PC-3 (cell line): ENCODE results near the gene AHDC1.

Experiments used
- EZH2 ChIP-seq: fragments of 300-600 bp; sonication (generic); IDR thresholded peaks from one replicate; pipeline ENCODE4 v1.6.1; 2017; ENCODE audit warnings: antibody characterized with exemption, mild to moderate bottlenecking, low read length; ENCODE audit not compliant: unreplicated experiment
- TF ChIP-seq, protein P1 (sequence below): fragments of 300-600 bp; sonication (generic); conservative IDR thresholded peaks from 2 replicates; pipeline ENCODE4 v1.5.1; 2017; ENCODE audit warnings: antibody characterized with exemption, low read depth, mild to moderate bottlenecking, low read length

DNA sequence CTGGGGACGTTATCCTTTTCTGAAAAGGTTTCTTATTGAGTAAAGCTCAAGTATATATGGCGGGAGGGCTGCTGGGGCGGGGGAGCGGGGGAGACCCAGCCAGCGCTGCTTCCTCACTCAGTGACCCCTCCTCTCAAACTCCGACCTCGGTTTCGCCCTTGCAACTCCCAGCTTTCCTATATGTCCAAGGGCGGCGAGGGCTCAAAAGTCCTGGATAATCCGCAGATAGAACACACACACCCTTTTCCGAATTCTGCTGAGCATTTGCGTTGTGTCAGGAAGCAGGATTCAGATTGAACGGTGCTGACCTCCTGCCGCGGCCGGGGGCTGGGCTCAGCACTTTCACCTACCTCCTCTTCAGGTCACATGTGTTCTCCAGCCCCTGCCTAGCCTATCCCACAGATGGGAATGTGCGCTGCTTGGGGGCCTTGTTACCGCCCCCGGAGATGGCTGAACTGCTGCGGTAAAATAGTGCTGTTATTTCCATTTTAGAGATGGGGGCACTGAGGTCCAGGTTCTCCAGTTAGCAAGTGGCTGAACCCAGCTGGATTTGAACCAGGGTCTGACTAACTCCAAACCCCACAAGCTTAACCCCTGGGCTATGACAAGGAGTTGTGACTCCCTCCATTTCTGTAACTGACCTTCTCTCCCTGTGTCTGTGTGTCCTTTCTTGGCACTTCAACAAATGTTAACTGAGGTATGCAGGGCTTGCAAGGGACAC lies 795 bp upstream of the AHDC1 start:
- TF ChIP-seq EZH2, result no peak
- TF ChIP-seq, protein P1, sequence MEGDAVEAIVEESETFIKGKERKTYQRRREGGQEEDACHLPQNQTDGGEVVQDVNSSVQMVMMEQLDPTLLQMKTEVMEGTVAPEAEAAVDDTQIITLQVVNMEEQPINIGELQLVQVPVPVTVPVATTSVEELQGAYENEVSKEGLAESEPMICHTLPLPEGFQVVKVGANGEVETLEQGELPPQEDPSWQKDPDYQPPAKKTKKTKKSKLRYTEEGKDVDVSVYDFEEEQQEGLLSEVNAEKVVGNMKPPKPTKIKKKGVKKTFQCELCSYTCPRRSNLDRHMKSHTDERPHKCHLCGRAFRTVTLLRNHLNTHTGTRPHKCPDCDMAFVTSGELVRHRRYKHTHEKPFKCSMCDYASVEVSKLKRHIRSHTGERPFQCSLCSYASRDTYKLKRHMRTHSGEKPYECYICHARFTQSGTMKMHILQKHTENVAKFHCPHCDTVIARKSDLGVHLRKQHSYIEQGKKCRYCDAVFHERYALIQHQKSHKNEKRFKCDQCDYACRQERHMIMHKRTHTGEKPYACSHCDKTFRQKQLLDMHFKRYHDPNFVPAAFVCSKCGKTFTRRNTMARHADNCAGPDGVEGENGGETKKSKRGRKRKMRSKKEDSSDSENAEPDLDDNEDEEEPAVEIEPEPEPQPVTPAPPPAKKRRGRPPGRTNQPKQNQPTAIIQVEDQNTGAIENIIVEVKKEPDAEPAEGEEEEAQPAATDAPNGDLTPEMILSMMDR, result no peak
